Right forelimb (tissue), 1 donor: ENCODE data around the gene NTM.
"Not testable (repeated sequence)": the region's sequence is repeated elsewhere in the genome, so short reads cannot be mapped to it uniquely, and the experiment has no call there.

Experiments used
- DNase-seq: peaks from one replicate; pipeline ENCODE4 v3.0.0-alpha.2; 2018

The NTM gene

GRCh38 chr11:132347156-132348090 is 977.0 kb downstream of the NTM start:
- DNase-seq: no peak

DNA sequence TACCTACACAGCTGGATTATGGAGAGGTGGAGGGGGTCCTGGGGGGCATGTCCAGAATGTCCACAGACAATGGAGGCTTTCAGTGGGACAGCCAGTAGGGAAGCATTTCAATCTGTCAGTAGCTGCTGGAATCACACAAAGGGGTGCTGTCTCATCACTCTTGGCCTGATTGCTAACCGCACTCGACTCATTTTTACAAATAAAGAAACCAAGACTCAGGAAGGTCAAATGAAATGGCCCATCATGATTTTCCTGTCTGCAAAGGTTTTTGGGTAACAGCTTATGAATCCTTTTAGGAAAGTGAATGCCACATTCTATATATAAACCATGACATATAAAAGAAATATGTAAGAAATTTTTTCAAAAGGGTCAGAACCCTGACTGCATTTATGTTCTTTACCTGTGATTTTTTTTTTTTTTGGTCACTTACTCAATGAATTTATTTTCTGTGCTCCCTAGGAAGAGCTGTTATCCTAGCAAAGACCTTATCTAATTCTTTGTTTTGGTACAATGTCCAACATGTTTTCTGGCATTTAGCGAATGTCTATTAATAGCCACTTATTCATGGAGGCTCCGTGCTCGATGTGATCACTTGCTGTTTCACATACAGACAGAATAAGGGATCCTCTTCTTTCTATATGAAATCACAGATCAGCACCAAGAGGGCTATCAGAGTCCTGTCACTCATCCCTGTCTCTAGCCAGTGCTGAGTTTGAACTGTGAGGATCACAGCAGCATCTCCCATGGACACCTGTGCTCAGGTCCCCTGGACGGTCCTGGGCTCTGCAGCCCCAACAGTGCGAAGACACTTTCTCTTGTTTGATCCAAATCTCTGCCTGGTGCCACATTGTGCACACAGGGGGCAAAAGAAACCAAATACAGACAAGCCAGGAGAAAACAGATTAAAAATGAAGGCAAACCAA is 979.7 kb downstream of the NTM start:
- DNase-seq: no peak

- DNase-seq: no peak
Measured at GRCh38 chr11:132351050-132351449, 980.6 kb downstream of the NTM start.

DNA sequence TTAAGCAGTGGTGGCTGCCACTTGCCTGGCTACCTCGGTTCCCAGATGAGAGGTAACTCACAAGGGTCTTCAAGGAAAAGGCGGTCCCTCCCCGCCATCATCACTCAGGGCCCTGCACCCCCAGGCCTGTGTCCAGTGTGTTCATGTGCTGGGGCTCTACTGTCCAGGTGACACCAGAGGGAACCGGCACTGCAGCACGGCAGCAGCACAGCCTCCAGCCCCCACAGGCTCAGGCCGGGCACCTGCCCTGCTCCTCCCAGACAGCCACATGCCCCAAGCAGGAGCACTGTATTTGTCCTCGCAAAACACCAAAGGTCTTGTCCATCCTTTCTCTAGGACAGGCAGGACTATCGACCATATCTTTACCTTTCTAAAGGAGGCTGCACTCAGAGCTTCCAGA is 982.1 kb downstream of the NTM start:
- DNase-seq: no peak

DNA sequence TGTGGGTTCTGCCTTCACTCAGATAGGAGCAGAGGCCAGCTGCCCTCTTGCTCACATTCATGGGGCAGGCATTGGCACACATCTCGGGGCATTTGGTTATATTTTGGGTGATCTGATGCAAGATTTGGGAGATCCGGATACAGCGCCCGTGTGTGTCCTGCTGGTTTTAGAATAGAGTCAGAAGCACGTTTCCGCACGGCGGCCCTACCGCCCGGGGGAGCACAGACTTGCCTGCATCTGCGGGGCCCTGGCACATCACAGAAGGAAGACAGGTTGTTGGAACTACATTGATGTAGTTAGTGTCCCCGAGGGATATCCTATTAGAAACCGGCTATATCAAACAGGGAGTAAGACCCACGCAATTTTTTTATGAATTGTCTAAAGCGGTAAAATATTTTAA is 982.8 kb downstream of the NTM start:
- no peak for DNase-seq

DNA sequence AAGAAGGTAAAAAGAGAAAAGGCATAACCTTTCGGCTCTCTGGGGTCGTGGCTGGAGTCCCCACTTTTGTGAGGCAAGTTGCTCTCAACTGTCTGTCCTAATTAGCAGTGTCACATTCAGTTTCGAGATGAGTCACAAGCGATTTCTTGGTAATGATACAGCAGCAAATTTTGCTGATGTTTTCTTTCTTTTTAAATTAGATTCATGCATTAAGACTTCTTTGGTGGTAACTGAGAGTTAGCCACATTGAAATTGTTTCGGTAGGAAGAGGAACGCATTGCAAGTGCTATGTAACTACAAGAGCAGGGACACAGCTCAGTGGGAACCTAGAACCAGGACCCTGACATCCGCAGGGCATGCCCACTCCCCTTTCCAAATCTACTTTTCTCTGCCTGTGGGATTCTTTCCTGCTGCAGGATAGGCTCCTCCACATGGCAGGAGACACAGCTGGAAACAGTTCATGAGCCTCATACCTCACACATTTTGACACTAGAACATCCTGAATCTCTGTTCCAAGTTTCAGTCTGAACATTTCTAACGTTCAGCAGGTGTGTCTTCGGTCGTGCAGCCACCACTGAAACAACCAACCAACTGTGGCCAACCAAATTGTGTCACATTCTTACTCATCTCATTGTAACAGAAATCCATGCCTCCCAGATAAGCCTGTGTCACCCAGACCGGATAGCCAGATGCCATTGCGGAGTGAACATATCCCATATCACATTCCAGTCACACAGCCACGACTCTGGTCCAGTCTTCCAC is 987.6 kb downstream of the NTM start:
- no peak for DNase-seq

GRCh38 chr11:132358573-132358953 is 988.1 kb downstream of the NTM start:
- DNase-seq: no peak

- no peak for DNase-seq
Measured at GRCh38 chr11:132361011-132361550, 990.7 kb downstream of the NTM start.

- DNase-seq: no peak
Measured at GRCh38 chr11:132365650-132366049, 995.2 kb downstream of the NTM start.

- no peak for DNase-seq
Measured at GRCh38 chr11:132367293-132367692, 996.9 kb downstream of the NTM start.

- not testable (repeated sequence) for DNase-seq
Measured at GRCh38 chr11:132370114-132370513, 999.7 kb downstream of the NTM start.

DNA sequence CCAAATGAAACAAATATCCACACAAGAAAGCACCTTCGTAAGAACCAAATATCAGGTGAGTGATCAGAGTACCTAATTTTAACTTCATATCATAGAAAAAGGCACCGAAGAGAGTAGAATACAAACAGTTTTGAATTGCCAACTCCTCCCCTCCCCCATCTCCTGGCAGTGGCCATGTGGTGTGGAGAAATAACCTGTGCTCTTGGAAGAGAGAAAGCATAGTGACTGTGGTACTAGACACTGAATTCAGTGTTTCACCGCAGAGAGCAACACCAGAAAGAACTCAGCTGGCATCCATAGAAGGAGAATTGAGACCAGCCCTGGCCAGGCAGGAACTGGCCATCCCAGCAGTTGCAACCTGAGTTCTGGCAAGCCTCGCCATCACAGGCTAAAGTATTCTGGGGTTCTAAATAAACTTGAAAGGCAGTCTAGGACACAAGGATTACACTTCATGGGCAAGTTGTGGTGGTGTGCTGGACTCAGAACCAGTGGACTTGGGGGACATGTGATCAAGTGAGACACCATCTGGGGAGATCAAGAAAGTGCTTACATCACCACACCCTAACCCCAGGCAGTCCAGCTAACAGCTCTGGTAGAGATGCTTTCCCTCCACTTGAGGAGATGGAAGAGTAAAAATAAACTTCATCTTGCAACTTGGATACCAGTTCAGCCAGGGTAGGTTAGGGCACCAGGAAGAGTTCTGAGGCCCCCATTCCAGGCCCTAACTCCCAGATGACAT is 1003.2 kb downstream of the NTM start:
- no peak for DNase-seq

DNA sequence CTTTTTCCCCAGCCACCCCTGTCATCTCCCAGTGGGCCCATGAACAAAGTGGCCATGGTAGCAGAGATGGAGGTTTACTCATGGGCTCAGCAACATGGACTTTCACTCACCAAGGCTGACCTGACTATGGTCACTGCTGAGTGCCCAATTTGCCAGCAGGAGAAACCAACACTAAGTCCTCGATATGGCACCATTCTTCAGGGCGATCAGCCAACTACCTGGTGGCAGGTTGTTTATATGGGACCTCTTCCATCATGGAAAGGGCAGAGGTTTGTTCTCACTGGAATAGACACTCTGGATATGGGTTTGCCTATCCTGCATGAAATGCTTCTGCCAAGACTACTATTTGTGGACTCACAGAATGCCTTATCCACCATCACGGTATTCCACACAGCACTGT is 1009.1 kb downstream of the NTM start:
- DNase-seq: no peak
